Measurements from ENCODE around the gene TOE1. TPM values are rescaled to one million over a fixed set of nuclear protein-coding genes. Genes with fewer than 3 reads are reported as not detected.

The TOE1 gene
- total and polyA plus RNA-seq, 2 donors (not counting 1 experiment from before 2014, with no cell fraction given): 24.7 to 28.6 TPM

- no peak overlapping the region for H3K27ac ChIP-seq (ENCODE audit: low read length in 2 of 2)
- no peak overlapping the region for H3K4me2 ChIP-seq (replicated peaks; ENCODE audit: low read depth, low read length, poor library complexity, severe bottlenecking)
- TF ChIP-seq CTCF (IDR thresholded peaks at IDR 0.05) (no peak), EZH2 (IDR thresholded peaks at IDR 0.05; ENCODE audit: borderline replicate concordance, insufficient read depth, low read depth, low read length, poor library complexity, severe bottlenecking) (no peak)
- Mint-ChIP-seq H3K9me3 (ENCODE audit: insufficient read depth) (no peaks in the 10 kb centered on the region), H3K27ac (no peak overlapping the region), H3K27me3 (no peaks in the 10 kb centered on the region), H3K4me3 (peak overlapping the region; percentile 27), H3K4me1 (peaks cover 5% of the 10 kb centered on the region)
- intact Hi-C loops (cut with micrococcal nuclease): no loop called here
- H3K9ac ChIP-seq (ENCODE audit: low read length): no peak overlapping the region
- no peaks in the 10 kb centered on the region for H3K79me2 ChIP-seq (ENCODE audit: control insufficient read depth, insufficient read depth, low read length)
- ATAC-seq (ENCODE audit: low read depth): no peak
- no peaks in the 10 kb centered on the region for H3K27me3 ChIP-seq (replicated peaks in 1 of 4; ENCODE audit: control extremely low read depth in 1 of 4, control insufficient read depth in 3 of 4, insufficient read depth in 4 of 4, low read length in 3 of 4)
- H3K36me3 ChIP-seq (replicated peaks in 1 of 2; ENCODE audit: control extremely low read depth in 1 of 2, control insufficient read depth in 1 of 2, extremely low read depth in 1 of 2, insufficient read depth in 2 of 2, low read length in 1 of 2): no peaks in the 10 kb centered on the region
- DNase-seq: no peak
- H3K4me3 ChIP-seq (ENCODE audit: control extremely low read depth in 1 of 5, extremely low read depth in 1 of 5, insufficient read depth in 1 of 5, low read depth in 2 of 5, low read length in 4 of 5): no peak overlapping the region
- peaks cover 3 to 4% of the 10 kb centered on the region in 2 donors for H3K4me1 ChIP-seq (ENCODE audit: control insufficient read depth in 2 of 2, insufficient read depth in 2 of 2, low read length in 2 of 2)
- CTCF ChIA-PET: no interaction called here
- no peaks in the 10 kb centered on the region for H3K9me3 ChIP-seq (ENCODE audit: control extremely low read depth in 1 of 3, control insufficient read depth in 2 of 3, insufficient read depth in 1 of 3, low read length in 2 of 3)
- H4K20me1 ChIP-seq (ENCODE audit: control insufficient read depth, insufficient read depth, low read length, poor library complexity, severe bottlenecking): no peaks in the 10 kb centered on the region
- POLR2A ChIA-PET: no interaction called here
- no peak overlapping the region for H2AFZ ChIP-seq (ENCODE audit: insufficient read depth, low read depth, low read length, poor library complexity, severe bottlenecking)
- WGBS (ENCODE audit: insufficient coverage): 83% methylated on average over 1 of the region's 5 CpGs
Measured at GRCh38 chr1:45321444-45321843, 18.5 kb upstream of the TOE1 start.

GRCh38 chr1:45322486-45323040 lies 17.4 kb upstream of the TOE1 start:
- Histone ChIP-seq H3K36me3 (replicated peaks in 1 of 2; ENCODE audit: control extremely low read depth in 1 of 2, control insufficient read depth in 1 of 2, extremely low read depth in 1 of 2, insufficient read depth in 2 of 2, low read length in 1 of 2) (no peaks in the 10 kb centered on the region), H3K9ac (ENCODE audit: low read length) (no peak overlapping the region), H3K4me2 (replicated peaks; ENCODE audit: low read depth, low read length, poor library complexity, severe bottlenecking) (no peak overlapping the region), H3K4me3 (ENCODE audit: control extremely low read depth in 1 of 5, extremely low read depth in 1 of 5, insufficient read depth in 1 of 5, low read depth in 2 of 5, low read length in 4 of 5) (no peak overlapping the region), H3K27ac (ENCODE audit: low read length in 2 of 2) (no peak overlapping the region), H3K4me1 (ENCODE audit: control insufficient read depth in 2 of 2, insufficient read depth in 2 of 2, low read length in 2 of 2) (peaks cover 8 to 15% of the 10 kb centered on the region in 2 donors), H2AFZ (ENCODE audit: insufficient read depth, low read depth, low read length, poor library complexity, severe bottlenecking) (no peak overlapping the region), H4K20me1 (ENCODE audit: control insufficient read depth, insufficient read depth, low read length, poor library complexity, severe bottlenecking) (no peaks in the 10 kb centered on the region), H3K27me3 (replicated peaks in 1 of 4; ENCODE audit: control extremely low read depth in 1 of 4, control insufficient read depth in 3 of 4, insufficient read depth in 4 of 4, low read length in 3 of 4) (peaks cover 0 to 4% (median 1%) of the 10 kb centered on the region in 4 experiments), H3K79me2 (ENCODE audit: control insufficient read depth, insufficient read depth, low read length) (no peaks in the 10 kb centered on the region), H3K9me3 (ENCODE audit: control extremely low read depth in 1 of 3, control insufficient read depth in 2 of 3, insufficient read depth in 1 of 3, low read length in 2 of 3) (no peaks in the 10 kb centered on the region)
- ChIA-PET CTCF (no interaction called here), POLR2A (no interaction called here)
- DNase-seq (no peak), ATAC-seq (ENCODE audit: low read depth) (no peak)
- H3K27ac Mint-ChIP-seq: no peak overlapping the region
- H3K27me3 Mint-ChIP-seq: no peaks in the 10 kb centered on the region
- WGBS (ENCODE audit: insufficient coverage): 82% methylated on average over 7 of the region's 10 CpGs
- no peak for TF ChIP-seq EZH2 (IDR thresholded peaks at IDR 0.05; ENCODE audit: borderline replicate concordance, insufficient read depth, low read depth, low read length, poor library complexity, severe bottlenecking)
- no peak for TF ChIP-seq CTCF (IDR thresholded peaks at IDR 0.05)
- intact Hi-C loops (cut with micrococcal nuclease): no loop called here
- H3K9me3 Mint-ChIP-seq (ENCODE audit: insufficient read depth): no peaks in the 10 kb centered on the region
- peaks cover 10% of the 10 kb centered on the region for H3K4me1 Mint-ChIP-seq
- no peak overlapping the region for H3K4me3 Mint-ChIP-seq
